K562 (cell line): ENCODE data around the gene FAM204A. TPM values are rescaled to one million over a fixed set of nuclear protein-coding genes. Genes with fewer than 3 reads are reported as not detected.

ENCODE experiments used
- ATAC-seq: fragments of 200-7000 bp; cut with Tn5 transposase; 3 replicates; pipeline ENCODE4 v1.9.1; 2020; ENCODE audit warnings: moderate library complexity
- BruUV-seq: library from RNA; stranded (reverse); fragments of 400-500 nt; replicated peaks from 2 replicates; lab custom pipeline; 2021; lab: Mats Ljungman, UMichigan
- CTCF ChIA-PET: fragments of 300-600 bp; formaldehyde crosslinking; extraction: SDS; loops from one replicate; lab custom pipeline; 2021; ENCODE audit warnings: low intra/inter-chr PET ratio; lab: Yijun Ruan, JAX
- POLR2A ChIA-PET: fragments of 300-600, 350-650 bp; sonication (Branson Sonifier 250); formaldehyde crosslinking; extraction: SDS; loops from one replicate; lab custom pipeline; 2021; ENCODE audit warnings: antibody characterized with exemption, inconsistent platforms; lab: Yijun Ruan, JAX
- DNase-seq, 4 experiments: peaks; one replicate each; pipeline versions ENCODE4 v3.0.0 to v3.0.0-alpha.2; 2011 to 2018; ENCODE audit warnings: low spot score in 3 of 4, mixed read lengths in 3 of 4; ENCODE audit errors: extremely low read depth in 1 of 4
- FAIRE-seq: peaks from 2 replicates; lab custom pipeline; 2011; peaks lifted over from hg19 to GRCh38; lab: Jason Lieb, UNC
- H2AFZ ChIP-seq: 2 replicates; pipeline ENCODE4 v1.6.0; 2011; ENCODE audit warnings: low read depth, low read length, control low read depth, inconsistent platforms
- H3K27ac ChIP-seq: fragments of 200-600 bp; 3 replicates; pipeline ENCODE4 v1.8.0; 2011; ENCODE audit warnings: low read depth, mild to moderate bottlenecking, control low read depth, inconsistent platforms, low read length, moderate library complexity, mixed read lengths; ENCODE audit errors: extremely low read depth
- H3K27me3 ChIP-seq, 2 experiments: fragments of 300-600 bp in 1 of 2; 2 replicates in 1 of 2; 3 replicates in 1 of 2; pipeline versions ENCODE4 v1.6.0 to v1.8.0; 2011; ENCODE audit warnings: inconsistent platforms in 2 of 2, low read length in 2 of 2, mild to moderate bottlenecking in 1 of 2, mixed read lengths in 1 of 2, moderate library complexity in 1 of 2; ENCODE audit not compliant: control insufficient read depth in 2 of 2, insufficient read depth in 2 of 2
- H3K36me3 ChIP-seq: fragments of 300-600 bp; 3 replicates; pipeline ENCODE4 v1.8.0; 2011; ENCODE audit warnings: mild to moderate bottlenecking, low read length, inconsistent platforms; ENCODE audit not compliant: control insufficient read depth, insufficient read depth
- H3K4me1 ChIP-seq, 2 experiments: fragments of 200-600 bp in 1 of 2; replicated peaks in 1 of 2; 2 replicates in 1 of 2; 3 replicates in 1 of 2; pipeline versions ENCODE4 v1.5.1 to v1.8.0; 2011; ENCODE audit warnings: inconsistent platforms in 2 of 2, low read length in 2 of 2, mild to moderate bottlenecking in 1 of 2, mixed read lengths in 1 of 2, moderate library complexity in 1 of 2; ENCODE audit not compliant: control insufficient read depth in 2 of 2, insufficient read depth in 2 of 2
- H3K4me2 ChIP-seq: 2 replicates; pipeline ENCODE4 v1.6.1; 2011; ENCODE audit warnings: low read length, control low read depth, inconsistent platforms, mixed read lengths; ENCODE audit not compliant: insufficient read depth
- H3K4me3 ChIP-seq: fragments of 200-600 bp; sonication (generic), shearing (Covaris generic); 2 replicates; pipeline ENCODE4 v1.5.1; 2016; ENCODE audit warnings: control low read depth, inconsistent platforms
- H3K79me2 ChIP-seq: fragments of 200-600 bp; 3 replicates; pipeline ENCODE4 v1.8.0; 2011; ENCODE audit warnings: low read length, inconsistent platforms; ENCODE audit not compliant: control insufficient read depth, insufficient read depth
- H3K9ac ChIP-seq, 2 experiments: 2 replicates each; pipeline versions ENCODE4 v1.6.0 to v1.6.1; 2011; ENCODE audit warnings: low read depth in 2 of 2, low read length in 2 of 2, control low read depth in 1 of 2, inconsistent platforms in 1 of 2, mild to moderate bottlenecking in 1 of 2, mixed read lengths in 1 of 2; ENCODE audit not compliant: insufficient read depth in 1 of 2
- H3K9me1 ChIP-seq: one replicate; pipeline ENCODE4 v1.6.0; 2011; ENCODE audit warnings: inconsistent platforms, mild to moderate bottlenecking, low read length, moderate library complexity; ENCODE audit not compliant: control insufficient read depth, insufficient read depth
- H3K9me3 ChIP-seq: replicated peaks from 2 replicates; pipeline ENCODE4 v1.5.1; 2011; ENCODE audit warnings: low read depth, low read length, inconsistent platforms; ENCODE audit not compliant: control insufficient read depth, insufficient read depth
- H4K20me1 ChIP-seq: replicated peaks from 2 replicates; pipeline ENCODE4 v1.6.1; 2011; ENCODE audit warnings: low read length, inconsistent platforms, mixed read lengths; ENCODE audit not compliant: control insufficient read depth, insufficient read depth
- NFIC ChIP-seq: fragments of 450-650 bp; IDR thresholded peaks from 2 replicates; pipeline ENCODE4 v1.6.1; 2017; ENCODE audit warnings: mild to moderate bottlenecking, inconsistent platforms
- POLR3G ChIP-seq: IDR thresholded peaks from 2 replicates; pipeline ENCODE4 v1.6.1; 2011; ENCODE audit not compliant: insufficient read length, insufficient replicate concordance; ENCODE audit errors: extremely low read depth
- ZNF444 ChIP-seq: fragments of 250-450 bp; sonication (Bioruptor Pico); IDR thresholded peaks from 2 replicates; pipeline ENCODE4 v1.4.0; 2020; ENCODE audit warnings: mild to moderate bottlenecking, moderate library complexity
- WGBS: fragments of 100-300 bp; shearing (Covaris generic); methylation state at CpG from one replicate; pipeline ENCODE4 v1.1.6; 2016; ENCODE audit warnings: low coverage, mixed read lengths; ENCODE audit not compliant: insufficient coverage; ENCODE audit errors: missing lambda C conversion rate; 5-methylcytosine and 5-hydroxymethylcytosine counted together
- in situ Hi-C: fragments of 300-500 bp; cut with MboI; formaldehyde crosslinking; loops from 4 replicates; pipeline ENCODE4 v1.15.0; 2018; ENCODE audit warnings: inconsistent platforms, mixed read lengths
- intact Hi-C: fragments of 100-400 bp; cut with micrococcal nuclease; formaldehyde crosslinking; loops from 2 replicates; pipeline ENCODE4 v1.14.2; 2022
- polyA plus RNA-seq, 8 experiments: library from polyadenylated mRNA; depleted of rRNA in 4 of 8; stranded (reverse) in 5 of 8; unstranded in 3 of 8; fragments of >200 nt; fragmentation: Nextera tagmentation in 2 of 8; fragmentation: Illumina TruSeq in 1 of 8; extraction: Ambion mirVana in 2 of 8; extraction: Trizol in 1 of 8; gene quantifications; 2 replicates each; pipeline versions ENCODE4 v1.2.1 to v1.2.3, GENCODE V29; 2011 to 2014; ENCODE audit warnings: inconsistent platforms in 1 of 8, missing spikeins in 1 of 8
- total RNA-seq, 7 experiments: library from RNA; depleted of rRNA in 6 of 7; stranded (reverse); fragments of >200 nt in 6 of 7; fragmentation: Illumina TruSeq in 2 of 7; extraction: Trizol in 2 of 7; gene quantifications; 2 replicates each; pipeline versions ENCODE4 v1.2.1 to v1.2.3, GENCODE V29; 2011 to 2021; ENCODE audit warnings: low replicate concordance in 1 of 7
- TF ChIP-seq, protein P1 (sequence below): fragments of 450-650 bp; IDR thresholded peaks from 2 replicates; pipeline ENCODE4 v1.6.1; 2017; ENCODE audit warnings: mild to moderate bottlenecking, moderate library complexity
- TF ChIP-seq, protein P2 (sequence below): fragments of 450-650 bp; formaldehyde crosslinking; IDR thresholded peaks from 2 replicates; pipeline ENCODE4 v1.4.0; 2020; ENCODE audit warnings: mild to moderate bottlenecking, moderate library complexity

The FAM204A gene
- total and polyA plus RNA-seq, 9 of the 15 experiments (the other 6 are each of a cell fraction or from before 2014, with no cell fraction given): 29.0 to 64.5 (median 44.9) TPM

DNA sequence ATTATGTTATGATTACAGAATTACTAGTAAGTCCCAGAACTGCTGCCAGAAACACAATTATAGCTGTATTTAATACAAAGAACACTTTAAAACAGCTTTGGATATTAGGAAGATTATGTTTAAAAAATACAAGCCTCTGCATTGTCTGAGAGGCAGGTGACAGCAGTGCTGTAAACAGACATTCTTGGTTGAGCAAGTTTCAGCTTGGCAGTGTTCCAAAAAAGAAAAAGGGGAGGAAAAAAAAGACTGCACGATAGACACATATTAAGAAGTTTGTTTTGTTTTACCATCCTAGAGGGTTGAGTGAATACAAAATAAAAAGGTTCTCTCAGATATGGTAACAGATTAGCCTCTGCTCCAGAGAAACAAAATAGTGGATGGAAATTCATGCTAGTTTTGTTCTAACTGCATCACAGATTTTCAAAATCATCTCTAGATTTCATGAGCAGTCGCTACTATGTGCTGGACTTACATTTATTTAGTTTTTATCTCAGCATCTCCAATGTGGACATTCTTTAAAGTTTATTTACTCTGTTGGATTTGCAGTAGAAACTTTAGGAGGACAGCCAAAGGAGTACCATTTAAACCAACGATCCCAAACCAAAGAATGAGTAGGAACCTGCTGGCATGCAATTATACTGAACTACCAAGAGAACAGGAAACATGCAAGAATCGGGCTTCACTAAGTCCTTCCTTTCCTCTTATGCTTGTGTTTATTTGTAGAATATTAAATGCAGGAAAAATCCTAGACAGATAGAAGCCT lies 9.0 kb downstream of the FAM204A start:
- DNase-seq (peak in 2 of 4 experiments; percentile 11 to 33), FAIRE-seq (no peak), ATAC-seq (no peak)
- intact Hi-C loops: no loop called here
- Histone ChIP-seq H3K36me3 (peaks cover 72% of the 10 kb centered on the region; the same call in 2 of the 3 replicates), H3K9ac (no peak overlapping the region), H3K27ac (no peak overlapping the region), H4K20me1 (no peaks in the 10 kb centered on the region), H3K4me1 (no peaks in the 10 kb centered on the region; a peak in 2 of 5 replicates), H3K79me2 (no peaks in the 10 kb centered on the region; the same call in 2 of the 3 replicates), H3K9me3 (no peaks in the 10 kb centered on the region), H3K4me3 (no peak overlapping the region), H3K27me3 (no peaks in the 10 kb centered on the region), H2AFZ (no peak overlapping the region), H3K4me2 (no peak overlapping the region), H3K9me1 (no peaks in the 10 kb centered on the region)
- ChIA-PET POLR2A (no interaction called here), CTCF (interaction anchor here (0.6 kb wide), 1 partner anchor 40 kb away, joined by 3 read pairs; no protein-coding TSS in a partner anchor)
- BruUV-seq: no TSS peak
- TF ChIP-seq, protein P1, sequence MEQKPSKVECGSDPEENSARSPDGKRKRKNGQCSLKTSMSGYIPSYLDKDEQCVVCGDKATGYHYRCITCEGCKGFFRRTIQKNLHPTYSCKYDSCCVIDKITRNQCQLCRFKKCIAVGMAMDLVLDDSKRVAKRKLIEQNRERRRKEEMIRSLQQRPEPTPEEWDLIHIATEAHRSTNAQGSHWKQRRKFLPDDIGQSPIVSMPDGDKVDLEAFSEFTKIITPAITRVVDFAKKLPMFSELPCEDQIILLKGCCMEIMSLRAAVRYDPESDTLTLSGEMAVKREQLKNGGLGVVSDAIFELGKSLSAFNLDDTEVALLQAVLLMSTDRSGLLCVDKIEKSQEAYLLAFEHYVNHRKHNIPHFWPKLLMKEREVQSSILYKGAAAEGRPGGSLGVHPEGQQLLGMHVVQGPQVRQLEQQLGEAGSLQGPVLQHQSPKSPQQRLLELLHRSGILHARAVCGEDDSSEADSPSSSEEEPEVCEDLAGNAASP: no peak
- TF ChIP-seq, protein P2, sequence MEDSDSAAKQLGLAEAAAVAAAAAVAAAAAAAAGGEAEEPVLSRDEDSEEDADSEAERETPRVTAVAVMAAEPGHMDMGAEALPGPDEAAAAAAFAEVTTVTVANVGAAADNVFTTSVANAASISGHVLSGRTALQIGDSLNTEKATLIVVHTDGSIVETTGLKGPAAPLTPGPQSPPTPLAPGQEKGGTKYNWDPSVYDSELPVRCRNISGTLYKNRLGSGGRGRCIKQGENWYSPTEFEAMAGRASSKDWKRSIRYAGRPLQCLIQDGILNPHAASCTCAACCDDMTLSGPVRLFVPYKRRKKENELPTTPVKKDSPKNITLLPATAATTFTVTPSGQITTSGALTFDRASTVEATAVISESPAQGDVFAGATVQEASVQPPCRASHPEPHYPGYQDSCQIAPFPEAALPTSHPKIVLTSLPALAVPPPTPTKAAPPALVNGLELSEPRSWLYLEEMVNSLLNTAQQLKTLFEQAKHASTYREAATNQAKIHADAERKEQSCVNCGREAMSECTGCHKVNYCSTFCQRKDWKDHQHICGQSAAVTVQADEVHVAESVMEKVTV (CRISPR knock-in tag): no peak
- no peak for TF ChIP-seq ZNF444 (CRISPR knock-in tag)
- no peak for TF ChIP-seq POLR3G
- peak; percentile 90 for TF ChIP-seq NFIC
- 79% methylated on average over 4 of the region's 4 CpGs for WGBS
- in situ Hi-C loops: no loop called here
